ENCODE measurements around the gene LGR5.

- TF ChIP-seq CTCF (IDR thresholded peaks at IDR 0.05; ENCODE audit: borderline replicate concordance, extremely low read depth, low read length, poor library complexity, severe bottlenecking) = no peak
- no peak for TF ChIP-seq EZH2 (IDR thresholded peaks at IDR 0.05; ENCODE audit: borderline replicate concordance, low read depth, low read length, severe bottlenecking)
Measured at GRCh38 chr12:71447691-71448132, 8.1 kb downstream of the LGR5 start.

Data from DND-41 (cell line).